ENCODE measurements around the gene NRL. TPM values are rescaled to one million over a fixed set of nuclear protein-coding genes. Genes with fewer than 3 reads are reported as not detected.

NRL gene
- total RNA-seq, 2 donors from 2014 or later, result 0.88 to 2.7 TPM

DNA sequence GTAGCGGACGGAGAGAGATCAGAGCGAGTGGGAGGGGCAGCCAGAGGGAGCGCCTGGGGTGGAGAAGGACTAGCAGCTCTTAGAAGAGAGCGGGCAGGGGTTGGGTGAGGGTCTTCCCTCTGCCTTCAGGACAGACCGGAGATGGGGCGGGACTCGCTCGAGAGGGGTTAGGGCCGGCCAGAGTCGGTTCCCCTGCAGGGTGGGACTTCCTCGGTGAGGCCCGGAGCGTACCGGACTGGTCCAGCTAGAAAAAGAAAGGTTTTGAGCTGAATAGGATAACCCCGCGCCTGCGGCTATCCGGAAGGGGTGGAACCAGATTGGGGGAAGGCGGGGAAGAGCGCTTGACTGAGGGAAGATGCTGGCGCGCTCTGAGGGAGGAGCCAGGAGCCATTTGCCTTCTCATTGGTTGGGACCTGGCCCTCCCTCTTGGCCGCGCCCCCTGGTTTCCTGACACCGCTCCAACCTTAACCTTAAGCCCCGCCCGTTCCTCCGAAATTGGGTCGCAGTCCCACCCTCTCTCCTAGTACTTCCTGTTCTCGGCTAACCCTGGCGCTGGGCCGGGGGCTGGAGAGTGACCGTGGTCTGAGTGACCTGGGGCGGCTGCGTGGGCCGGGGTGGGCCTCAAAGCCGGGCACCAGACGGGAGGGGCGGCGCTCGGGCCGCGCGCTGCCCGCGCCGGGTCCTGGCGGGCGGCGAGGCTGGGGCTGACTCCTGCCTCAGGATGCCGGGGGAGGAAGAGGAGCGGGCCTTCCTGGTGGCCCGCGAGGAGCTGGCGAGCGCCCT lies 32.4 kb upstream of the NRL start, which contains the start of gene RNF31:
Gene RNF31, plus strand, starts transcription at position 521 of the 783 bp plus-strand sequence. Its CDS starts 201 bp downstream, at position 722.
- Histone ChIP-seq H3K27ac (peak within 1 kb of the TSS; percentile 99), H3K9me3 (no peaks in the 10 kb centered on the region), H3K27me3 (no peaks in the 10 kb centered on the region), H3K4me3 (peak within 1 kb of the TSS; percentile 94), H3K9ac (ENCODE audit: low read depth in 2 of 2, low read length in 2 of 2) (peak within 1 kb of the TSS; percentile 95 to 97), H3K4me1 (peaks cover 20% of the 10 kb centered on the region), H3K36me3 (peaks cover 20% of the 10 kb centered on the region)
- TF ChIP-seq CTCF (IDR thresholded peaks at IDR 0.05), result no peak
- DNase-seq, result peak; percentile 99
- intact Hi-C loops (cut with DNase I), result no loop called here

GRCh38 chr14:24146453-24146977 lies 31.8 kb upstream of the NRL start, which contains the start of gene PSME2:
TSS of gene PSME2 (minus strand) at chr14:24146610. CDS start at chr14:24146581, 29 bp downstream.
- peaks cover 14% of the 10 kb centered on the region for H3K36me3 ChIP-seq
- peak within 1 kb of the TSS; percentile 94 for H3K4me3 ChIP-seq
- intact Hi-C loops (cut with DNase I), result no loop called here
- H3K9me3 ChIP-seq, result no peaks in the 10 kb centered on the region
- peaks cover 23% of the 10 kb centered on the region for H3K4me1 ChIP-seq
- no peaks in the 10 kb centered on the region for H3K27me3 ChIP-seq
- no peak for TF ChIP-seq CTCF (IDR thresholded peaks at IDR 0.05)
- peak; percentile 97 for DNase-seq
- peak within 1 kb of the TSS; percentile 95 to 97 for H3K9ac ChIP-seq (ENCODE audit: low read depth in 2 of 2, low read length in 2 of 2)
- peak within 1 kb of the TSS; percentile 99 for H3K27ac ChIP-seq

DNA sequence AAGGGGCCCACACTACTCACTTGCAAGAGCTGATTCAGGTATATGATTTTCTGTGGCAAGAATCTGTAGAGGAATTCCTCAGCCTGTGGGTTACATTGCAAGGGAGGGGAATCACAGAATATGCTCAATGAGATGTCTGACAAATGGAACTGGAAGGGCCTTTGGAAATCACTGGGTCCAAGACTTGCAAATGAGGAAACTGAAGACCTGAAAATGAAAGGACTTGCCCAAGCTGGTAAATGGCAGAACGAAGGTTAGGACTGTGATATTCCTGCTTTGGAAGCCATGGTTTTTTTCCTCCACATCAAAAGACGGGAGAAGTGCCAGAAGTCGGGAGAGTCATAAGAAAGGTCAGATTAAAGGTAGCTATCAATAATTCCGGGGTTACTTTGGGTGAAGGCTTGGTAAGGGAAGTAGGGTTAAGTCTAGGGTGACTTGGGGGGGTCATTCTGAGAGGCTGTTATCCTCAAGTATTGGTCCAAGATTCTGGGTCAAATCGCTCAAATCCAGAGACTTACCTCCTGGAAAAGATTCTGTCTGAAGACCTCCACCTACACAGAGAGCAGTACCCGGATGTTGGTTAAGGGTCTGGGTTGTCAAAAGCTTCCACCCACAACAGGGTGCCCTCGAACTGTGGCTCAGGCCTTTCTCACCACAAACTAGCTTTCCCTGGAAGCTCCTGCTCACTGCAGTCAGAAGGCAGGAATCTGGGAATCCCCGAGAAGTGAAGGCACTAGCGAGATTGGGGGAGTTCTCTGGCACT lies 31.1 kb upstream of the NRL start:
- TF ChIP-seq CTCF (IDR thresholded peaks at IDR 0.05), result no peak
- Histone ChIP-seq H3K9ac (ENCODE audit: low read depth in 2 of 2, low read length in 2 of 2) (peak overlapping the region; percentile 31 to 97), H3K36me3 (peaks cover 8% of the 10 kb centered on the region), H3K4me1 (peaks cover 23% of the 10 kb centered on the region), H3K27me3 (no peaks in the 10 kb centered on the region), H3K9me3 (no peaks in the 10 kb centered on the region), H3K4me3 (peak overlapping the region; percentile 94), H3K27ac (peak overlapping the region; percentile 99)
- intact Hi-C loops (cut with DNase I), result no loop called here
- no peak for DNase-seq

GRCh38 chr14:24145219-24145618 lies 30.5 kb upstream of the NRL start:
- Histone ChIP-seq H3K27me3 (no peaks in the 10 kb centered on the region), H3K9me3 (no peaks in the 10 kb centered on the region), H3K4me3 (peak overlapping the region; percentile 94), H3K9ac (ENCODE audit: low read depth in 2 of 2, low read length in 2 of 2) (peak overlapping the region; percentile 1 to 31), H3K27ac (peak overlapping the region; percentile 99), H3K4me1 (peaks cover 23% of the 10 kb centered on the region), H3K36me3 (peaks cover 3% of the 10 kb centered on the region)
- no peak for DNase-seq
- TF ChIP-seq CTCF (IDR thresholded peaks at IDR 0.05), result no peak
- intact Hi-C loops (cut with DNase I), result no loop called here

- H3K4me3 ChIP-seq, result no peak overlapping the region
- peaks cover 3% of the 10 kb centered on the region for H3K36me3 ChIP-seq
- peaks cover 26% of the 10 kb centered on the region for H3K4me1 ChIP-seq
- H3K27ac ChIP-seq, result no peak overlapping the region
- no peaks in the 10 kb centered on the region for H3K27me3 ChIP-seq
- intact Hi-C loops (cut with DNase I), result no loop called here
- no peaks in the 10 kb centered on the region for H3K9me3 ChIP-seq
- no peak overlapping the region for H3K9ac ChIP-seq (ENCODE audit: low read depth in 2 of 2, low read length in 2 of 2)
- no peak for TF ChIP-seq CTCF (IDR thresholded peaks at IDR 0.05)
- no peak for DNase-seq
Measured at GRCh38 chr14:24144451-24144850, 29.7 kb upstream of the NRL start.

All from colonic mucosa (tissue), 4 donors.